Lung (tissue), 12 donors: ENCODE data around the gene NOC2L. TPM values are rescaled to one million over a fixed set of nuclear protein-coding genes. Genes with fewer than 3 reads are reported as not detected.

ENCODE experiments used
- ATAC-seq: fragments of 200-7000 bp; cut with Tn5 transposase; one replicate; pipeline ENCODE4 v1.9.1; 2020; ENCODE audit warnings: moderate number of reproducible peaks; ENCODE audit not compliant: insufficient read depth, low FRiP score
- DNase-seq, 3 donors: peaks; one replicate each; pipeline ENCODE4 v3.0.0-alpha.2; 2013 to 2017
- H3K27ac ChIP-seq, 2 donors: one replicate each; pipeline ENCODE4 v1.5.1; 2013; ENCODE audit warnings: mild to moderate bottlenecking in 2 of 2, moderate library complexity in 2 of 2, control low read depth in 1 of 2, inconsistent platforms in 1 of 2, low read depth in 1 of 2, low read length in 1 of 2
- H3K27me3 ChIP-seq, 3 donors: one replicate each; pipeline ENCODE4 v1.5.1; 2013; ENCODE audit warnings: low read length in 2 of 3; ENCODE audit not compliant: control insufficient read depth in 3 of 3, insufficient read depth in 3 of 3
- H3K36me3 ChIP-seq, 4 donors: one replicate each; pipeline ENCODE4 v1.5.1; 2013; ENCODE audit warnings: low read length in 4 of 4, mild to moderate bottlenecking in 1 of 4, moderate library complexity in 1 of 4; ENCODE audit not compliant: control insufficient read depth in 4 of 4, insufficient read depth in 4 of 4
- H3K4me1 ChIP-seq, 5 donors: one replicate each; pipeline ENCODE4 v1.5.1; 2013; ENCODE audit warnings: low read length in 5 of 5, mild to moderate bottlenecking in 2 of 5, moderate library complexity in 1 of 5; ENCODE audit not compliant: control insufficient read depth in 5 of 5, insufficient read depth in 5 of 5
- H3K4me3 ChIP-seq: one replicate; pipeline ENCODE4 v1.5.1; 2013; ENCODE audit warnings: mild to moderate bottlenecking, control low read depth, moderate library complexity
- H3K9ac ChIP-seq, 2 donors: one replicate each; pipeline ENCODE4 v1.5.1; 2013; ENCODE audit warnings: low read length in 2 of 2, control low read depth in 1 of 2; ENCODE audit not compliant: insufficient read depth in 1 of 2
- H3K9me3 ChIP-seq, 4 donors: one replicate each; pipeline ENCODE4 v1.5.1; 2013; ENCODE audit warnings: low read length in 3 of 4, mild to moderate bottlenecking in 1 of 4, moderate library complexity in 1 of 4; ENCODE audit not compliant: control insufficient read depth in 4 of 4, insufficient read depth in 3 of 4
- WGBS, 2 donors: extraction: QIAGEN DNeasy Blood & Tissue Kit; methylation state at CpG; one replicate each; pipeline ENCODE4 v1.1.7; 2013; 5-methylcytosine and 5-hydroxymethylcytosine counted together
- polyA plus RNA-seq, 2 donors: library from polyadenylated mRNA; stranded (reverse); fragments of 200-250 nt; gene quantifications; one replicate each; pipeline ENCODE4 v1.2.1, GENCODE V29; 2013
- total RNA-seq, 2 donors: library from RNA; depleted of rRNA in 1 of 2; stranded (reverse); fragments of >200 nt in 1 of 2; gene quantifications; one replicate each; pipeline ENCODE4 v1.2.1, GENCODE V29; 2014 to 2021
- TF ChIP-seq, protein P1 (sequence below): IDR thresholded peaks from 2 replicates; pipeline ENCODE4 v1.5.1; 2012; ENCODE audit warnings: mild to moderate bottlenecking; ENCODE audit errors: control extremely low read depth, extremely low read depth
- donor health status: control.
- donor health status: control.
- donor health status: Bipolar disorder and iron deficiency.
- donor health status: healthy.
- donor health status: DM: yes; HTN: yes; CAD: no.

Gene NOC2L
- total and polyA plus RNA-seq, 4 donors = 39.0 to 86.6 (median 67.7) TPM

DNA sequence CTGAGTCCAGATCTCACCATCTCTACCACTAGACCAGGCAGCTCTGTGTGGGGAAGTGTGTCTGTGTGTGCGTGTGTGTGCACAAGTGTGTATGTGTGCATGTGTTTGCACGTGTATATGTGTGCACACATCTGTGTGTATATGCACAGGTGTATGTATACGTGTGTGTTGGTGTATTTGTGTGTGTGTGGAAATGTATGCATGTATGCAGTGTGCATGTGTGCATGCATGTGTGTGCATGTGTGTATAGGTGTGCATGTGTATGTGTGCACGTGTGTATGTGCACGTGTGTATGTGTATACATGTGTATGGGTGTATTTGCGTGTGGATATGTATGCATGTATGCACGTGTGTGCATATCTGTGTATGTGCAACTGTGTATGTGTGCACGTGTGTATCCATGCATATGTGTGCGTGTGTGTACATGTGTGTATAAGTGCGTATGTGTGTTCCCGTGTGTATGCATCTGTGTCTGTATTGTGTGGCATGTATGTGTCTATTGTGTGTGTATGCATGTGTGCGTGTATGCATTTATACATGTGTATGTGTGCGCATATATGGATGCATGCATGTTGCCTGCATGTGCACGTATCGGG is 10.3 kb upstream of the NOC2L start:
- H3K4me1 ChIP-seq = peaks cover 0 to 13% (median 0%) of the 10 kb centered on the region in 5 donors
- no peak overlapping the region for H3K4me3 ChIP-seq
- H3K36me3 ChIP-seq = peaks cover 0 to 3% (median 0%) of the 10 kb centered on the region in 4 donors
- 82 to 88% methylated on average over 15 of the region's 15 CpGs for WGBS, 2 donors
- H3K9me3 ChIP-seq = no peaks in the 10 kb centered on the region
- TF ChIP-seq, protein P1, sequence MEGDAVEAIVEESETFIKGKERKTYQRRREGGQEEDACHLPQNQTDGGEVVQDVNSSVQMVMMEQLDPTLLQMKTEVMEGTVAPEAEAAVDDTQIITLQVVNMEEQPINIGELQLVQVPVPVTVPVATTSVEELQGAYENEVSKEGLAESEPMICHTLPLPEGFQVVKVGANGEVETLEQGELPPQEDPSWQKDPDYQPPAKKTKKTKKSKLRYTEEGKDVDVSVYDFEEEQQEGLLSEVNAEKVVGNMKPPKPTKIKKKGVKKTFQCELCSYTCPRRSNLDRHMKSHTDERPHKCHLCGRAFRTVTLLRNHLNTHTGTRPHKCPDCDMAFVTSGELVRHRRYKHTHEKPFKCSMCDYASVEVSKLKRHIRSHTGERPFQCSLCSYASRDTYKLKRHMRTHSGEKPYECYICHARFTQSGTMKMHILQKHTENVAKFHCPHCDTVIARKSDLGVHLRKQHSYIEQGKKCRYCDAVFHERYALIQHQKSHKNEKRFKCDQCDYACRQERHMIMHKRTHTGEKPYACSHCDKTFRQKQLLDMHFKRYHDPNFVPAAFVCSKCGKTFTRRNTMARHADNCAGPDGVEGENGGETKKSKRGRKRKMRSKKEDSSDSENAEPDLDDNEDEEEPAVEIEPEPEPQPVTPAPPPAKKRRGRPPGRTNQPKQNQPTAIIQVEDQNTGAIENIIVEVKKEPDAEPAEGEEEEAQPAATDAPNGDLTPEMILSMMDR = no peak
- no peak for DNase-seq
- H3K27me3 ChIP-seq = peaks cover 0 to 48% (median 16%) of the 10 kb centered on the region in 3 donors
- no peak overlapping the region for H3K9ac ChIP-seq
- no peak overlapping the region for H3K27ac ChIP-seq
- ATAC-seq = no peak

DNA sequence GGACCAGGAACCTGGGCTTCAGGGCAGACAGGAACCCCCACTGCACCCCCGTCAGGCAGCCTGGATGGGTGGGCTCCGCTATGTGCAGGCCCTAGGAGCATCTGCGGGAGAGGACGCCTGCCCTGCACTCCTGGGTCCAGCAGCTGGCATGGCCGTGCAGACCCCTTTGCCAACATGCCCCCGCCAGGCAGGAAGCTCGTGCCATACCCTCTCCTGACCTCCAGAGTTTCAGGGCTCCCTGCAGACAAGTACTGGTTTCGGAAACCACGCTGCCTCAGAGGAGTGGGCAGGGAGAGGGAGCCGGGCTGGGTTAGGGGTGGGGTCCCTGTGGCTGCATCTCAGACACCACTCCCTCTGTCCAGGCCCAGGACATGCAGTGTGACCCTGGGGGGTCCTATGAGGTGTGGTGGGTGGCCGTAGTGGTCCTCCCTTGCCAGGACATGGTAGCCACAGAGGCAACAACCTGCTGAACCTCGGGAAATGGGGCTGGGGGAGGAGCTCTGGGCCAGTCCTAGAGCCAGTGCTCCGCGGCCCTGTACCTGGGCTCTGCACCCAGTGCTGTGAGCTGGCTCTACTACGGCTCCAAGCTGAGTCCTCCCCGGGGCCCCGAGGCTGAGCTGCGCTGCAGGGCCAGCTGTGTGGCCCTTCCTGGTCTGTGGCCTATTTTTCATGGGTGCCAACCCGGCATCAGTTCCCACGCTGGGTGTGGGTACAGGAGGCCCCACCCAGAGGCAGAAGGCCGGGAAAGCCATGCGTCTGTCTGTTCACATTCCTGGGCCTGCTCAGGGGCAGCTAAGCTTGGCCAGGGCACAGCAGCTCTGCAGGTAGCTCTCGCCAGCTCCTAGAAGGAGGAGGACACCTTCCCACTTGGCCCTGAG is 8.6 kb upstream of the NOC2L start:
- ATAC-seq (no peak), DNase-seq (no peak)
- Histone ChIP-seq H3K9ac (no peak overlapping the region), H3K27ac (no peak overlapping the region), H3K27me3 (peaks cover 0 to 48% (median 16%) of the 10 kb centered on the region in 3 donors), H3K4me1 (peaks cover 0 to 13% (median 0%) of the 10 kb centered on the region in 5 donors), H3K9me3 (no peaks in the 10 kb centered on the region), H3K4me3 (no peak overlapping the region), H3K36me3 (peaks cover 0 to 9% (median 0%) of the 10 kb centered on the region in 4 donors)
- TF ChIP-seq, protein P1 = no peak
- 70% methylated on average over 19 to 23 of the region's 23 CpGs for WGBS, 2 donors

DNA sequence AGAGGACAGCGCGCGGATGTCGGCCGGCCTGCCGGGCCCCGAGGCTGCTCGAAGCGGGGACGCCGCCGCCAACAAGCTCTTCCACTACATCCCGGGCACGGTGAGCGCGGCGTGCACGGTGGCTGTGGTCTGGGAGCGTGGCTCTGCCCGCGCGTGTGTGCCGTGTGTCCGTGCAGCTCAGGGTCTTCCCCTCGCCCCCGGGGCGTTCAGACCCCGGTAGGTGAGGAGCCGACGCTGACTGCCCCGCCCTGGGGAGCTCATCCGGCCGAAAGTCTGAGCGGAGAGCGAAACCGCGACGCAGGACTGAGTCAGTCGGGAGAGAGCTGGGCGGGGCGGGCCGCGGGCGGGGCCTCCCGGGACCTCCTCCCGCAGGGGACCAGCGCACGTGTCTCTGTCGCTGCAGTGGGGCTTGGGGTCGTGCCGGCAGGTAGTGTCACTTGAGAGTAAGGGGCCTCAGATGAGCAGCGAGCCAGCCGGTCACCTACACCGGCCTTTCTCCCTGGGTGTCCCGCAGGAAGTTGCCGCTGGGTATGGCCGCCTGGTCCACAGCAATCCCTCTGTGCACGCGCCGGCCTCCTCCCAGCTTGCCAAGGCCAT is 7.7 kb upstream of the NOC2L start:
- DNase-seq = peak; percentile 35 to 59 (median 57)
- Histone ChIP-seq H3K27ac (peak overlapping the region in 1 of 2 donors; percentile 49), H3K4me3 (peak overlapping the region; percentile 59), H3K9me3 (no peaks in the 10 kb centered on the region), H3K9ac (no peak overlapping the region), H3K27me3 (peaks cover 0 to 41% (median 16%) of the 10 kb centered on the region in 3 donors), H3K36me3 (peaks cover 0 to 9% (median 0%) of the 10 kb centered on the region in 4 donors), H3K4me1 (peaks cover 0 to 13% (median 0%) of the 10 kb centered on the region in 5 donors)
- WGBS, 2 donors = 1% methylated on average over 48 to 60 of the region's 60 CpGs
- ATAC-seq = peak; percentile 85
- TF ChIP-seq, protein P1 = no peak
